Hepatocyte (in vitro differentiated cells): Measurements from ENCODE around the gene TMPRSS7. TPM values are rescaled to one million over a fixed set of nuclear protein-coding genes. Genes with fewer than 3 reads are reported as not detected.

Source experiments
- DNase-seq: peaks from one replicate; pipeline ENCODE4 v3.0.0-alpha.2; 2016; ENCODE audit warnings: low spot score
- H2AFZ ChIP-seq: fragments of 200-600 bp; sonication (generic); 2 replicates; pipeline ENCODE4 v1.6.0; 2016; ENCODE audit warnings: antibody characterized with exemption, mild to moderate bottlenecking
- H3K27ac ChIP-seq: fragments of 200-600 bp; sonication (generic); 2 replicates; pipeline ENCODE4 v1.5.1; 2016; ENCODE audit warnings: mild to moderate bottlenecking
- H3K27me3 ChIP-seq: fragments of 200-600 bp; sonication (generic); 2 replicates; pipeline ENCODE4 v1.6.1; 2016
- H3K36me3 ChIP-seq: fragments of 200-600 bp; sonication (generic); replicated peaks from 2 replicates; pipeline ENCODE4 v1.5.1; 2016; ENCODE audit warnings: low read depth; ENCODE audit not compliant: insufficient read depth
- H3K4me1 ChIP-seq: fragments of 200-600 bp; sonication (generic); 2 replicates; pipeline ENCODE4 v1.5.1; 2016; ENCODE audit warnings: mild to moderate bottlenecking, moderate library complexity; ENCODE audit not compliant: insufficient read depth
- H3K4me2 ChIP-seq: fragments of 200-600 bp; sonication (generic); 2 replicates; pipeline ENCODE4 v1.6.0; 2016
- H3K4me3 ChIP-seq: fragments of 200-600 bp; sonication (generic); 2 replicates; pipeline ENCODE4 v1.5.1; 2016; ENCODE audit warnings: mild to moderate bottlenecking
- H3K79me2 ChIP-seq: fragments of 200-600 bp; sonication (generic); 2 replicates; pipeline ENCODE4 v1.6.0; 2017; ENCODE audit warnings: mild to moderate bottlenecking
- H3K9me2 ChIP-seq: fragments of 200-600 bp; sonication (generic); replicated peaks from 2 replicates; pipeline ENCODE4 v1.6.0; 2017; ENCODE audit warnings: mild to moderate bottlenecking; ENCODE audit not compliant: insufficient read depth
- H3K9me3 ChIP-seq: fragments of 200-600 bp; sonication (generic); 2 replicates; pipeline ENCODE4 v1.5.1; 2016; ENCODE audit warnings: low read depth, mild to moderate bottlenecking
- H4K20me1 ChIP-seq: fragments of 200-600 bp; sonication (generic); 2 replicates; pipeline ENCODE4 v1.6.0; 2016; ENCODE audit warnings: mild to moderate bottlenecking; ENCODE audit not compliant: insufficient read depth, poor library complexity, severe bottlenecking
- CTCF ChIP-seq: fragments of 200-600 bp; sonication (generic); IDR thresholded peaks from 2 replicates; pipeline ENCODE4 v1.5.1; 2016; ENCODE audit warnings: antibody characterized with exemption, mild to moderate bottlenecking; ENCODE audit not compliant: poor library complexity
- EZH2 ChIP-seq: fragments of 200-600 bp; sonication (generic); IDR thresholded peaks from 2 replicates; pipeline ENCODE4 v1.6.1; 2016; ENCODE audit warnings: antibody characterized with exemption, mild to moderate bottlenecking, borderline replicate concordance
- EZH2phosphoT487 ChIP-seq: fragments of 200-600 bp; sonication (generic); IDR thresholded peaks from one replicate; pipeline ENCODE4 v1.6.1; 2018; ENCODE audit warnings: antibody characterized with exemption, mild to moderate bottlenecking, low read depth, moderate library complexity; ENCODE audit not compliant: unreplicated experiment, severe bottlenecking
- WGBS: methylation state at CpG from one replicate; pipeline ENCODE4 v1.1.6; 2016; ENCODE audit warnings: low lambda C conversion rate; ENCODE audit errors: missing lambda C conversion rate; 5-methylcytosine and 5-hydroxymethylcytosine counted together
- polyA plus RNA-seq: library from polyadenylated mRNA; unstranded; fragments of >200 nt; fragmentation: Nextera tagmentation; extraction: Ambion mirVana; gene quantifications from 2 replicates; pipeline ENCODE4 v1.2.1, GENCODE V29; 2016
- total RNA-seq: library from RNA; depleted of rRNA; stranded (reverse); fragments of >200 nt; gene quantifications from 2 replicates; pipeline ENCODE4 v1.2.3, GENCODE V29; 2014

TMPRSS7 gene
- total and polyA plus RNA-seq, 2 experiments from 2014 or later: 0.06 TPM; not detected in 1

GRCh38 chr3:112019716-112020115, 14.8 kb upstream of the TMPRSS7 start:
- H3K4me3 ChIP-seq: no peak overlapping the region
- WGBS: 88% methylated on average over 1 of the region's 1 CpG
- no peak for TF ChIP-seq CTCF
- TF ChIP-seq EZH2phosphoT487: no peak
- TF ChIP-seq EZH2: no peak
- no peaks in the 10 kb centered on the region for H3K4me1 ChIP-seq
- H3K27me3 ChIP-seq: no peaks in the 10 kb centered on the region
- H3K4me2 ChIP-seq: no peak overlapping the region
- no peaks in the 10 kb centered on the region for H4K20me1 ChIP-seq
- H3K27ac ChIP-seq: no peak overlapping the region
- no peaks in the 10 kb centered on the region for H3K9me3 ChIP-seq
- no peak for DNase-seq
- H3K9me2 ChIP-seq: no peaks in the 10 kb centered on the region
- H3K36me3 ChIP-seq: no peaks in the 10 kb centered on the region
- no peaks in the 10 kb centered on the region for H3K79me2 ChIP-seq
- H2AFZ ChIP-seq: no peak overlapping the region

GRCh38 chr3:112020674-112021085, 13.9 kb upstream of the TMPRSS7 start:
- H3K27me3 ChIP-seq: no peaks in the 10 kb centered on the region
- no peaks in the 10 kb centered on the region for H3K36me3 ChIP-seq
- H3K4me3 ChIP-seq: no peak overlapping the region
- H3K4me2 ChIP-seq: no peak overlapping the region
- H3K4me1 ChIP-seq: no peaks in the 10 kb centered on the region
- H3K27ac ChIP-seq: no peak overlapping the region
- H3K9me3 ChIP-seq: no peaks in the 10 kb centered on the region
- TF ChIP-seq EZH2phosphoT487 (no peak), EZH2 (no peak), CTCF (no peak)
- no peaks in the 10 kb centered on the region for H4K20me1 ChIP-seq
- H2AFZ ChIP-seq: no peak overlapping the region
- 52% methylated on average over 1 of the region's 1 CpG for WGBS
- no peak for DNase-seq
- H3K79me2 ChIP-seq: no peaks in the 10 kb centered on the region
- H3K9me2 ChIP-seq: no peaks in the 10 kb centered on the region

GRCh38 chr3:112027142-112027541, 7.4 kb upstream of the TMPRSS7 start:
- Histone ChIP-seq H3K4me3 (no peak overlapping the region), H3K27me3 (no peaks in the 10 kb centered on the region), H3K27ac (no peak overlapping the region), H3K36me3 (no peaks in the 10 kb centered on the region), H4K20me1 (no peaks in the 10 kb centered on the region), H3K79me2 (no peaks in the 10 kb centered on the region), H3K9me3 (no peaks in the 10 kb centered on the region), H2AFZ (no peak overlapping the region), H3K4me1 (no peaks in the 10 kb centered on the region), H3K9me2 (no peaks in the 10 kb centered on the region), H3K4me2 (no peak overlapping the region)
- DNase-seq: no peak
- WGBS: 94% methylated on average over 4 of the region's 4 CpGs
- TF ChIP-seq EZH2: no peak
- no peak for TF ChIP-seq EZH2phosphoT487
- no peak for TF ChIP-seq CTCF

- Histone ChIP-seq H3K79me2 (no peaks in the 10 kb centered on the region), H3K4me2 (no peak overlapping the region), H3K4me3 (no peak overlapping the region), H3K36me3 (no peaks in the 10 kb centered on the region), H3K9me3 (no peaks in the 10 kb centered on the region), H3K9me2 (no peaks in the 10 kb centered on the region), H2AFZ (no peak overlapping the region), H3K4me1 (no peaks in the 10 kb centered on the region), H4K20me1 (no peaks in the 10 kb centered on the region), H3K27ac (no peak overlapping the region), H3K27me3 (no peaks in the 10 kb centered on the region)
- no peak for DNase-seq
- no peak for TF ChIP-seq CTCF
- no peak for TF ChIP-seq EZH2
- no peak for TF ChIP-seq EZH2phosphoT487
- WGBS: 56% methylated on average over 4 of the region's 4 CpGs
These were observed 6.7 kb upstream of the TMPRSS7 start for GRCh38 chr3:112027826-112028225.
